HAP-1 (cell line): ENCODE data around the gene DAD1.
"Not testable (repeated sequence)": the region's sequence is repeated elsewhere in the genome, so short reads cannot be mapped to it uniquely, and the experiment has no call there.

ENCODE experiments used
- DNase-seq, 2 experiments: peaks; one replicate each; pipeline ENCODE4 v3.0.0-alpha.2; 2016 to 2020; ENCODE audit warnings: low spot score in 2 of 2
- H3K27me3 ChIP-seq: fragments of 250-450 bp; sonication (Bioruptor Pico); 2 replicates; pipeline ENCODE4 v1.5.1; 2020; ENCODE audit warnings: low read depth, mild to moderate bottlenecking, moderate library complexity
- H3K36me3 ChIP-seq: fragments of 250-450 bp; sonication (Bioruptor Pico); replicated peaks from 2 replicates; pipeline ENCODE4 v1.5.1; 2020; ENCODE audit warnings: mild to moderate bottlenecking
- H3K4me1 ChIP-seq: fragments of 250-450 bp; sonication (Bioruptor Pico); 2 replicates; pipeline ENCODE4 v1.5.1; 2020; ENCODE audit warnings: mild to moderate bottlenecking
- H3K4me3 ChIP-seq: fragments of 250-450 bp; sonication (Bioruptor Pico); 2 replicates; pipeline ENCODE4 v1.5.1; 2020; ENCODE audit warnings: mild to moderate bottlenecking, moderate library complexity
- H3K9me3 ChIP-seq: fragments of 250-450 bp; sonication (Bioruptor Pico); 2 replicates; pipeline ENCODE4 v1.5.1; 2020; ENCODE audit warnings: mild to moderate bottlenecking, moderate library complexity
- in situ Hi-C: fragments of 300-500 bp; cut with MboI; formaldehyde crosslinking; loops from 3 replicates; pipeline ENCODE4 v1.14.3; 2020; ENCODE audit warnings: low sequenced_read_pairs, inconsistent platforms, mixed read lengths

DAD1 gene

GRCh38 chr14:22589096-22589839 is at the start of gene DAD1:
Gene DAD1 (minus strand): TSS chr14:22589224. CDS start chr14:22589157, 67 bp downstream.
- H3K4me3 ChIP-seq, result peak within 1 kb of the TSS; percentile 79
- H3K36me3 ChIP-seq, result no peaks in the 10 kb centered on the region
- in situ Hi-C loops, result no loop called here
- peaks cover 23% of the 10 kb centered on the region for H3K27me3 ChIP-seq
- DNase-seq, result peak; percentile 97 to 99
- no peaks in the 10 kb centered on the region for H3K9me3 ChIP-seq
- H3K4me1 ChIP-seq, result peaks cover 15% of the 10 kb centered on the region

- H3K4me3 ChIP-seq, H3K9me3 ChIP-seq, H3K4me1 ChIP-seq, H3K36me3 ChIP-seq, H3K27me3 ChIP-seq, DNase-seq, in situ Hi-C loops: not testable (repeated sequence)
Observed at GRCh38 chr14:22635980-22636379, 47.0 kb upstream of the DAD1 start.

- no peaks in the 10 kb centered on the region for H3K27me3 ChIP-seq
- in situ Hi-C loops, result no loop called here
- no peak overlapping the region for H3K4me3 ChIP-seq
- DNase-seq, result no peak
- H3K4me1 ChIP-seq, result no peaks in the 10 kb centered on the region
- H3K9me3 ChIP-seq, result no peaks in the 10 kb centered on the region
- H3K36me3 ChIP-seq, result no peaks in the 10 kb centered on the region
Observed at GRCh38 chr14:22634233-22634900, 45.3 kb upstream of the DAD1 start.

GRCh38 chr14:22630486-22630885 is 41.5 kb upstream of the DAD1 start:
- DNase-seq, result no peak
- H3K4me3 ChIP-seq, result no peak overlapping the region
- in situ Hi-C loops, result no loop called here
- no peaks in the 10 kb centered on the region for H3K9me3 ChIP-seq
- H3K4me1 ChIP-seq, result no peaks in the 10 kb centered on the region
- H3K36me3 ChIP-seq, result no peaks in the 10 kb centered on the region
- H3K27me3 ChIP-seq, result no peaks in the 10 kb centered on the region

- no peaks in the 10 kb centered on the region for H3K4me1 ChIP-seq
- in situ Hi-C loops, result no loop called here
- no peak overlapping the region for H3K4me3 ChIP-seq
- no peak for DNase-seq
- H3K36me3 ChIP-seq, result no peaks in the 10 kb centered on the region
- no peaks in the 10 kb centered on the region for H3K27me3 ChIP-seq
- H3K9me3 ChIP-seq, result no peaks in the 10 kb centered on the region
Observed at GRCh38 chr14:22630066-22630465, 41.0 kb upstream of the DAD1 start.

GRCh38 chr14:22629361-22629760 is 40.3 kb upstream of the DAD1 start:
- in situ Hi-C loops, result no loop called here
- H3K36me3 ChIP-seq, result no peaks in the 10 kb centered on the region
- DNase-seq, result no peak

GRCh38 chr14:22627506-22628263 is 38.7 kb upstream of the DAD1 start:
- no peak for DNase-seq
- in situ Hi-C loops, result no loop called here
- Histone ChIP-seq H3K27me3 (no peaks in the 10 kb centered on the region), H3K9me3 (no peaks in the 10 kb centered on the region), H3K4me3 (no peak overlapping the region), H3K36me3 (no peaks in the 10 kb centered on the region), H3K4me1 (no peaks in the 10 kb centered on the region)

More at GRCh38 chr14:22629361-22629760, 40.3 kb upstream of the DAD1 start:
- H3K4me1 ChIP-seq, result no peaks in the 10 kb centered on the region
- no peak overlapping the region for H3K4me3 ChIP-seq
- H3K9me3 ChIP-seq, result no peaks in the 10 kb centered on the region
- no peaks in the 10 kb centered on the region for H3K27me3 ChIP-seq

- H3K36me3 ChIP-seq, result no peaks in the 10 kb centered on the region
- H3K4me3 ChIP-seq, result no peak overlapping the region
- in situ Hi-C loops, result no loop called here
- no peaks in the 10 kb centered on the region for H3K9me3 ChIP-seq
- DNase-seq, result no peak
- H3K4me1 ChIP-seq, result no peaks in the 10 kb centered on the region
- H3K27me3 ChIP-seq, result no peaks in the 10 kb centered on the region
Observed at GRCh38 chr14:22626590-22626989, 37.6 kb upstream of the DAD1 start.

GRCh38 chr14:22623047-22623446 is 34.0 kb upstream of the DAD1 start:
- in situ Hi-C loops, result no loop called here
- no peaks in the 10 kb centered on the region for H3K9me3 ChIP-seq
- H3K4me3 ChIP-seq, result no peak overlapping the region
- H3K27me3 ChIP-seq, result no peaks in the 10 kb centered on the region
- H3K4me1 ChIP-seq, result no peaks in the 10 kb centered on the region
- H3K36me3 ChIP-seq, result no peaks in the 10 kb centered on the region
- no peak for DNase-seq

- Histone ChIP-seq H3K4me3 (no peak overlapping the region), H3K36me3 (no peaks in the 10 kb centered on the region), H3K27me3 (no peaks in the 10 kb centered on the region), H3K9me3 (no peaks in the 10 kb centered on the region), H3K4me1 (no peaks in the 10 kb centered on the region)
- no peak for DNase-seq
- in situ Hi-C loops, result no loop called here
Observed at GRCh38 chr14:22622255-22622654, 33.2 kb upstream of the DAD1 start.

GRCh38 chr14:22615765-22616164 is 26.7 kb upstream of the DAD1 start:
- H3K9me3 ChIP-seq, H3K36me3 ChIP-seq, DNase-seq, H3K4me1 ChIP-seq, H3K27me3 ChIP-seq, H3K4me3 ChIP-seq, in situ Hi-C loops: not testable (repeated sequence)

GRCh38 chr14:22614240-22614799 is 25.3 kb upstream of the DAD1 start:
- in situ Hi-C loops, result no loop called here
- Histone ChIP-seq H3K4me1 (peaks cover 9% of the 10 kb centered on the region), H3K9me3 (no peaks in the 10 kb centered on the region), H3K4me3 (no peak overlapping the region), H3K36me3 (no peaks in the 10 kb centered on the region; the same call in none of the 2 replicates), H3K27me3 (no peaks in the 10 kb centered on the region)
- DNase-seq, result peak; percentile 72 to 76

GRCh38 chr14:22613736-22614239 is 24.8 kb upstream of the DAD1 start:
- no peak overlapping the region for H3K4me3 ChIP-seq
- H3K36me3 ChIP-seq, result no peaks in the 10 kb centered on the region; the same call in none of the 2 replicates
- H3K27me3 ChIP-seq, result no peaks in the 10 kb centered on the region
- in situ Hi-C loops, result no loop called here
- H3K9me3 ChIP-seq, result no peaks in the 10 kb centered on the region
- H3K4me1 ChIP-seq, result peaks cover 9% of the 10 kb centered on the region
- peak in 1 of 2 experiments; percentile 1 for DNase-seq
